Gastrocnemius medialis (tissue), 4 donors: ENCODE results near the gene PPP2R5C.

Source experiments
- POLR2A ChIP-seq, 2 donors: fragments of 450-650 bp; IDR thresholded peaks; one replicate each; pipeline ENCODE4 v1.6.1; 2017; ENCODE audit warnings: antibody characterized with exemption in 2 of 2, mild to moderate bottlenecking in 2 of 2, moderate library complexity in 2 of 2
- TF ChIP-seq, protein P1 (sequence below), 5 experiments: fragments of 450-650 bp in 3 of 5; fragments of 200-600 bp in 2 of 5; sonication (generic) in 2 of 5; IDR thresholded peaks in 4 of 5; conservative IDR thresholded peaks in 1 of 5; 1 replicate in 4 of 5; 2 replicates in 1 of 5; pipeline ENCODE4 v1.5.1; 2016 to 2019; ENCODE audit warnings: antibody characterized with exemption in 5 of 5, mild to moderate bottlenecking in 3 of 5, moderate library complexity in 3 of 5

DNA sequence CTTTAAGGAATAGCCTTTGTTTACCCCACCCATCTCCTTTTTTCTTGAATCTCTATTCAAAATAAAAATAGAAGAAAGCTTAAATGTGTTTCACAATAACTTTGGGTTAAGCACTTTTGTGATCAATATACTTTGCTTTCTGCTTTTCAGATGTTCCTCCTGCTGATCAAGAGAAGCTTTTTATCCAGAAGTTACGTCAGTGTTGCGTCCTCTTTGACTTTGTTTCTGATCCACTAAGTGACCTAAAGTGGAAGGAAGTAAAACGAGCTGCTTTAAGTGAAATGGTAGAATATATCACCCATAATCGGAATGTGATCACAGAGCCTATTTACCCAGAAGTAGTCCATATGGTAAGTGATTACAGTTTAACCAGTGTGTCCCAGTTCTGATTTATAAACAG is 95.0 kb downstream of the PPP2R5C start:
- TF ChIP-seq POLR2A (IDR thresholded peaks at IDR 0.05) = no peak
- TF ChIP-seq, protein P1, sequence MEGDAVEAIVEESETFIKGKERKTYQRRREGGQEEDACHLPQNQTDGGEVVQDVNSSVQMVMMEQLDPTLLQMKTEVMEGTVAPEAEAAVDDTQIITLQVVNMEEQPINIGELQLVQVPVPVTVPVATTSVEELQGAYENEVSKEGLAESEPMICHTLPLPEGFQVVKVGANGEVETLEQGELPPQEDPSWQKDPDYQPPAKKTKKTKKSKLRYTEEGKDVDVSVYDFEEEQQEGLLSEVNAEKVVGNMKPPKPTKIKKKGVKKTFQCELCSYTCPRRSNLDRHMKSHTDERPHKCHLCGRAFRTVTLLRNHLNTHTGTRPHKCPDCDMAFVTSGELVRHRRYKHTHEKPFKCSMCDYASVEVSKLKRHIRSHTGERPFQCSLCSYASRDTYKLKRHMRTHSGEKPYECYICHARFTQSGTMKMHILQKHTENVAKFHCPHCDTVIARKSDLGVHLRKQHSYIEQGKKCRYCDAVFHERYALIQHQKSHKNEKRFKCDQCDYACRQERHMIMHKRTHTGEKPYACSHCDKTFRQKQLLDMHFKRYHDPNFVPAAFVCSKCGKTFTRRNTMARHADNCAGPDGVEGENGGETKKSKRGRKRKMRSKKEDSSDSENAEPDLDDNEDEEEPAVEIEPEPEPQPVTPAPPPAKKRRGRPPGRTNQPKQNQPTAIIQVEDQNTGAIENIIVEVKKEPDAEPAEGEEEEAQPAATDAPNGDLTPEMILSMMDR (IDR thresholded peaks at IDR 0.05 in 4 of 5, conservative IDR thresholded peaks at IDR 0.05 in 1 of 5) = no peak
